ENCODE results near the gene RNF220.

Gene RNF220

GRCh38 chr1:44405031-44405797 lies at the start of gene RNF220:
Gene RNF220, plus strand, starts transcription at chr1:44405255.
- DNase-seq = peak; percentile 56

GRCh38 chr1:44355582-44356305 lies 49.3 kb upstream of the RNF220 start:
- no peak for DNase-seq

GRCh38 chr1:44357710-44358109 lies 47.3 kb upstream of the RNF220 start:
- DNase-seq = no peak

- DNase-seq = no peak
These were observed 45.7 kb upstream of the RNF220 start for GRCh38 chr1:44359234-44359935.

GRCh38 chr1:44361478-44361877 lies 43.6 kb upstream of the RNF220 start:
- no peak for DNase-seq

- no peak for DNase-seq
These were observed 38.6 kb upstream of the RNF220 start for GRCh38 chr1:44366371-44366975.

GRCh38 chr1:44367944-44368343 lies 37.1 kb upstream of the RNF220 start:
- DNase-seq = no peak

- DNase-seq = no peak
These were observed 36.4 kb upstream of the RNF220 start for GRCh38 chr1:44368471-44369151.

- DNase-seq = no peak
These were observed 33.8 kb upstream of the RNF220 start for GRCh38 chr1:44371206-44371605.

GRCh38 chr1:44375547-44375946 lies 29.5 kb upstream of the RNF220 start:
- no peak for DNase-seq

GRCh38 chr1:44377925-44378784 lies 26.9 kb upstream of the RNF220 start:
- DNase-seq = peak; percentile 42

GRCh38 chr1:44380666-44381177 lies 24.3 kb upstream of the RNF220 start:
- no peak for DNase-seq

- no peak for DNase-seq
These were observed 16.5 kb upstream of the RNF220 start for GRCh38 chr1:44388551-44388950.

GRCh38 chr1:44389437-44389836 lies 15.6 kb upstream of the RNF220 start:
- DNase-seq = no peak

GRCh38 chr1:44390277-44390676 lies 14.8 kb upstream of the RNF220 start:
- no peak for DNase-seq

GRCh38 chr1:44401256-44402228 lies 3.5 kb upstream of the RNF220 start:
- no peak for DNase-seq

- no peak for DNase-seq
These were observed 1.0 kb downstream of the RNF220 start for GRCh38 chr1:44405798-44406736.

GRCh38 chr1:44406737-44407429 lies 1.8 kb downstream of the RNF220 start:
- DNase-seq = peak; percentile 16
